GM18867 (cell line): Measurements from ENCODE around the gene INPP1.

Source experiments
- ATAC-seq: cut with Tn5 transposase; IDR thresholded peaks from one replicate; pipeline ENCODE4 v1.9.1; 2021; ENCODE audit warnings: mild to moderate bottlenecking, moderate library complexity; ENCODE audit not compliant: unreplicated experiment

INPP1 gene

DNA sequence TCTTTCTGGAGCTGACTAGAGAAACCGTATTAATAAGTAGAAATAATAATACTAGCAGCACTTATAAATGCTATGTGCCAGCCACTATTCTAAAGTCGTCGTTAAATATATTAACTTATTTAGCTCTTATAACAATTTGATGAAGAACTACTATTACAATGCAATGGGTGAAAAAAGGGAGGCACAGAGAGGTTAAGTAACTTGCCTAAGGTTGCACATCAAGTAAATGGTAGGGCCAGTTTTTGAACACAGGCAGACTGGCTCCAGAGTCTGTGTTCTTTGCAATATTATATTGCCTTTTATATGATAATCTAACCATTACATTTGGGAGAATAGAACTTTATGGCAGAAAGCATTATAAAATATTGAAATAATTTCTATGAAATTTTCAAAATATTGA lies 17.6 kb downstream of the INPP1 start:
- ATAC-seq, result no peak

DNA sequence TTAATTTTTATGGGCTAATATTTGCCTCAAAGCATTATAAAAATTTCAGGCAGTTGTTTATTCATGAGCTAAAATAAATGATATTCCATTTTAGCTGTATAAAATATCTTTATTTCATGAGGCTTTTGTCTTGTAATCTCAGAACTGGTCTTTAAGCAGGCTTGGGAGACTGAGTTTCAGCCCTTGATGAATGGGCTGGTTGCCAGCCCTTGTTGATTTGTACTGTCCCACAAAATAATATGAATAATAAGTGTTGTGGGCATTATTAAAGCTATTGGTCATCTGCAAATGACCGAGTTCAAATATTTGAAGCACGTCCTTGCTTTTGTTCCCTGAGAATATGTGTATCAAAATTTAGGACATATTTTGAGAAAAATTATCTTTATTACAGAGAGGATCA lies 18.2 kb downstream of the INPP1 start:
- no peak for ATAC-seq

DNA sequence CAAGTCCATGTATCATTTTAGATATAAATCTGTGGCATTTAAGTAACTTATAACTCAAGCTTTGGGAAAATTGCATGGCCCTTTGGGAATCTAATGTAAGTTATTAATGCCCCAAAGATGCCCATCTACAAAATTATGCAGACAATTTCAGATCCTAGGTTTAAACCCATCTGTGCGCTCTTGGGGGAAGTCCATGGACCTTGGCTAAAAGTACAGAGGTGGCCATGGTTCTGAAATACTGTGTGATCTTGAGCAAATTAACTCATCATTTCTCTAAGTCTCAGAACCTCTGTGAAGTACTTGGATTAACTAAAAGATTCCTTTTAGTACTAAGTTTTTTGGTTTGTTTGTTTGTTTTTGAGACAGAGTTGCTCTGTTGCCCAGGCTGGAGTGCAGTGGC lies 19.5 kb downstream of the INPP1 start:
- ATAC-seq, result no peak

DNA sequence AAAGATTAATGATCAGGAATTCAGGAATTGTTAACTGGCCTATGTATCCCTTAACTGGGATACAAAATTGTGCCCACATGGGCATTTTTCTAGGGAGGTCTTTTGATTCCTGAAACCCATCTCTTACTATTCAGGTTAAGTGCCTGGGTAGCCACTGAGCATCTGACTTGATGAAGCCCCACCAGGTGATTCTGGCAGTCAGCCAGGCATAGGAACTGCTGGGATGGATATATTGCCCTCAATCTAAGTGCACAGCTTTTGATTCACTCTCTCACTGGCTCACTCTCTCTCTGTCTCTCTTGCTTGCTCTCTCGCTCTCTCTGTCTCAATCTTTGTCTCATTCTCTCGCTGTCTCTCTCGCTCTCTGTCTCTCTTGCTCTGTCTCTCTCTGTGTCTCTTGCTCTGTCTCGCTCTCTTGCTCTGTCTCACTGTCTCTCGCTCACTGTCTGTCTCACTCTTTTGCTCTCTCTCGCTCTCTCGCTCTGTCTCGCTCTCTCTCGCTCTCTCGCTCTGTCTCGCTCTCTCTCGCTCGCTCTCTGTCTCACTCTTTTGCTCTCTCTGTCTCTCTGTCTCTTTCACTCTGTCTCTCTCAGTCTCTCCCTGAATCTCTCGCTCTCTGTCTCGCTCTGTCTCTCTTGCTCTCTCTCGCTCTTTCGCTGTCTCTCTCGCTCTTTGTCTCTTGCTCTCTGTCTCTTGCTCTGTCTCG lies 22.3 kb downstream of the INPP1 start:
- ATAC-seq, result no peak

DNA sequence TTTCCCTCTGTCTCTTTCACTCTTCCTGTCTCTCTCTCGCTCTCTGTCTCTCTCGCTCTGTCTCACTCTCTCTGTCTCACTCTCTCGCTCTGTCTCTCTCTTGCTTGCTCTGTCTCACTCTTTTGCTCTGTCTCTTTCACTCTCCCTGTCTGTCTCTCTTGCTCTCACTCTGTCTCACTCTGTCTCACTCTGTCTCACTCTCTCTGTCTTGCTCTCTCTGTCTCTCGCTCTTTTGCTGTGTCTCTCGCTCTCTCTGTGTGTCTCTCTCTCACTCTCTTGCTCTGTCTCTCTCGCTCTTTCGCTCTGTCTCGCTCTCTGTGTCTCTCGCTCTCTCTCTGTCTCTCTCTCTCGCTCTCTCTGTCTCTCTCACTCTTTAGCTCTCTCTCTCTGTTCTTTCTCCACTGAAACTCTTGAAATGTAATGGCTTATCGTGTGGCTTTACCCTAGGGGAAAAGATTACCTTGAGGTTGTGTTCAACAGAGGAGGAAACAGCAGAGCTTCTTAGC lies 22.9 kb downstream of the INPP1 start:
- ATAC-seq, result no peak

DNA sequence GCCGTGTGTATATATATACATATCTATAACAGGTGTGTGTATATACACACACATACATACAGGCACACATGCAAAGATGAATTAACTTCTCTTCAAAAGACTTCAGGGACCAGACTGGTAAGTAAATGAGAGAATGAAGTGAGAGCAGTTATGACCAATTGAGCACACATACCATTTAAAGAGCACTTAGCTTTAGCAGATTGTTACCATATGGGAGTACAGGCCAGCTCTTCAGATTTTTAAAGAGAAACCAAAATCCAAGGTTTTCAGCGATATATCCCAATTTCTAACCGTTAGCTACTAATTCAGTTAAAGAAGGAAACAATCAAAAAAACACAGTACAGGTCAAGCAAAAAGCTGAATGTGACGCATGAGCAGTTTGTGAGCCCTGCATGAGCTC lies 23.7 kb downstream of the INPP1 start:
- ATAC-seq, result no peak

DNA sequence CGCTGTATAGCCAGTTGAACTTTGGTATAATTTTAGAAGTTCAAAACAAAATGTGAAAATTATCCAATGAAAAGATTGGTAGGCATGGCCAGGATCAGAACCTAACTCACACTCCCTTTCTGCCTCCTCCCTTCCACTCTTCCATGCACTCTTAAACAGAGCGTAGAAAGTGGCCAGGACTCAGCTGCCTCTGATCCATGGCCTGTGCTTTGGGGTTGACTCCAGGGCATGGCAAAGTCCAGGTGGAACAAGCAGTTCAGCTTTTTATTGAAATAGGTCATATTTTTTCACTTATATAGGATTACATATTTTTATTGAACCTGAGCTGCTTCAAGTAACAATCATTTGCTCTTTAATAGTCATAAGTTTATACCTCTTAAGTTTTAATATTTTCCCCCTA lies 26.2 kb downstream of the INPP1 start:
- ATAC-seq, result no peak

DNA sequence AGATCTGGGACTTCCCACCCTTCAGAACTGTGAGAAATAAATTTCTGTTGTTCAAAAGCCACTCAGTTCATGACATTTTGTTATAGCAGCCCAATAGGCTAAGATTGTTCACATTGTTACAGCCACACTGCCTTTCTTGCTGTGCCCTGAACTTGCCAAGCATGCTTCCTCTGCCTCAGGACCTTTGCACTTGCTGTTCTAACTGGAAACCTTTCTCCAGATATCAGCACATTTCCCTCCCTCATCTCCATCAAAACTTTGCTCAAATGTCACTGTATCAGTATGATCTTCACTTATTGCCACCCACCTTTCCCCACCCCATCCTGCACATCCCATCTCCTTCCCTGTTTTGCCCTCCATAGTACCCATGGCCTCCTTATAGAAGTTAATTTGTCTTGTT lies 32.7 kb downstream of the INPP1 start:
- no peak for ATAC-seq

DNA sequence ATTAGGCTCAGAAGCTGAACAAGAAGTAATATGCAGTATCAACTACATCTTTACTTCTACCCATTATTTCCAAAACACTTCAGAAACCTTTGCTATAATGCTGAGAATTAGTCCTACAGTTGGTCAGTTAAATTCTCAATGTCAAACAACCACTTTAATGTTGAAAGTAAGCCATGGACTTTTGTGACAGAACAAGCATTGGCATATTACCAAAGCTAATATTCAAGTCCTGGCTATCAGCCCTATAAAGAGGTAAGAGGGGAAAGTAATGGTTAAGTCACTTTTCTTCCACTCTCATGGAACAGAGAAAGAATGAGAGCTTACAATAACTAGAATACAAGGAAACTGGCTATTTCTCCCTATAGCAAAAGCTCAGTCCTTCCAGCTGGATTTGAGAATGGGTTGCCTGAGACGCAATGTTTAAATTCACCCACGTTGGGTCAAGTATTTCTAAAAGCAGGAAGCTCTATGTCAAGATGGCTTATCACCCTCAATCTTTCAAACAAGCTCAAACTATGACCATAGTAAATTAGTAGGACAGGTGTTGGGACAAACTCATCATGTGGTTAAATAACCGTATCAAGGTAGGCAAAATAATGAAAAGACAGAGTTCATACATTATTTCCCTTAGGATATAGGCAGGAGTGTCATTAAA lies 33.3 kb downstream of the INPP1 start:
- no peak for ATAC-seq

DNA sequence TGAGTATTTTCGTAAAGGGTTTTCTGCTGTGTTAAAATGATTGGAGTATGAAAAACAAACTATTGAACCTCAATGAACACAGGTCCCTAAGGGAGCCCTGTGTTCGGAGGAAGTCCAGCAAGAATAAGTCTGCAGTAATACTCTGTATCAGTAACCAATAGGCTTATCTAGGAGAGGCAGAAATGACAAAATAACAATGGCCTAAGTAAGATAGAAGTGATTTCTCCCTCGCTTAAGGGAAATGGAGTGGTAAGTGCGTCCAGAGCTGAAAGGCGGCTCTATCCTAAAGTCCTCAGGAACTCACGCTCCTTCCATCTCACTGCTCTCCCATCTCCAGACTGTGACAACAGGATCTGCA lies 35.5 kb downstream of the INPP1 start:
- ATAC-seq, result no peak

DNA sequence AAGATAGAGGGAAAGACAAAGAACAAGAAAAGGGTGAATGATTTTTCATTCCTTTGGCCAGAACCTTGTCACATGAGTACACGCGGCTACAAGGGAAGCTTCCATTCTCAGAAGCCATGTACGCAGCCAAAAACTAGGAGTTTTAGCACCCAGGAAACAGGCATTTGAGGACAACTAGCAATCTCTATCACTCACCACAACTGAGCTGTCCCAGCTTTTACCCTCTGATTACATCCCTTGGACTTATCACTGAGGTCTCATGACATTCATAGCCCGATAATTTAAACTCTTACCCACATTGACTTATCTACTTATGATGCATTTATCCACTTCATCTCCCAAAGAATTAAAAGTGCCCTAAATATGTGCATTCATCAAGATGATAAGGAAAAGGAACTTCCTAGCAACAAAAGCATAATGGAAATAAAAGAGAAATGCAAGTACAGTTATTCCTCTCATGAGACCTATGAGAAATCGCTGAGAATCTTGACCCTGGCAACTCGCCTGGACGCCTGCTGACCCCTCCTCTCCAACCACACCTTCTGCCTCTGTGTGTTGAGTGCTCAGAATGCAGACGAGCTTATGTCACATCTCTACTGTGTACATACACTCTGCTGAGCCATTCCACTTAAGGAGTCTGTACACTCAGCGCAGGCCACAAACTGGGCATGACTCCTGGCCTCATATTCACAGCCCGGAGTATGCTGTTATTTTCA lies 36.0 kb downstream of the INPP1 start:
- ATAC-seq, result no peak

DNA sequence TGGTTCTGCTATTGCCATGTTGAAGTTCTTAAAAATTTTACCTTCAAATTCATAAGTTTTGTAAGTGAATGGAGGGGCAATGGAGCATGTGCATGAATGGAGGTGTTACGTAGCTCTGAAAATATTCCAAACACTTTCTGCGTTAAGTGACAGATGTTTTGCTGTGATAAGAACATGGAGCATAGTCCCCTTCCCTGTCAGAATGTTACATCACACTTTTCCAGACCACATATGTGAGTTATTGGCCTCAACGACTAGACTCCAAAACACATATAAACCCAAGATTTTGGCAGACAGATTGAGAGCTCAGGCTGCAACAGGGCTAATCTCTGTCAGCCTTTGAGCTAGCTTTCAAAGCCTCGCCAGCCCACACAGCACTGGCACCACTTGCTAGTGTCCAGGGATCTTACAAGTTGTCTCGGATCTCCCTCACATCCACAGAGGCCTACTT lies 37.6 kb downstream of the INPP1 start:
- no peak for ATAC-seq

DNA sequence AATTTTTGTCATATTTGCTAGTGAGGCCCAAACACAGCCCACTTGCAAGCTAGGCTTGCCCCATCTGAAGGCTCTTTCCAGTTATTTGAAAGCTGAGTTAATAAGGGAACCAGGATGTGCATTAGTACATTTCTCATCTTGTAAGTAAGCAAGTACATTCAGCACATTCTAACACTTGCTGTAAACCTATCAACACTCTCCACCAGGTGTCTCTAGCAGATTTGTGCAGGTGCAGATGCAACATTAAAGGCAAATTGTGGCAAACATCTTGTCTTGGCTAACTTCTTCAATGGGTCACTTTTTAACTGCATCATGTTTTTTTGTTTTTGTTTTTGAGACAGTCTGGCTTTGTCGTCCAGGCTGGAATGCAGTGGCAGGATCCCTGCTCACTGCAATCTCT lies 39.5 kb downstream of the INPP1 start:
- ATAC-seq, result peak; percentile 91

DNA sequence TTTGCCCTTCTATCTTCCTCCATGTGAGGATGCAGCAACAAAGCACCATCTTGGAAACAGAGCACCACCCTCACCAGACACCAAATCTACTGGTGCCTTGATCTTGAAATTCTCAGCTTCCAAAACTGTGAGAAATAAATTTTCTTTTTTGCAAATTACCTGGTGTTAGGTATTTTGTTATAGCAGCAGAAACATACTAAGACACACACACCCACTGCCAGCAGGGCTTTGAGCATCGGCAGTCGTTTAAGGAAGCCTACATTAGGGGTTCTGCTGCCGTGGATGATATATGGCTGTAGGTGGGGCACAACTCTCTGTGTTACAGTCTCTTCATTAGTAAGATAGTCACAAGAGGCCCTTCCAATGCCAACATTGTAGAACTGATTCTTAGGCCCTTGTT lies 44.0 kb downstream of the INPP1 start:
- ATAC-seq, result no peak

DNA sequence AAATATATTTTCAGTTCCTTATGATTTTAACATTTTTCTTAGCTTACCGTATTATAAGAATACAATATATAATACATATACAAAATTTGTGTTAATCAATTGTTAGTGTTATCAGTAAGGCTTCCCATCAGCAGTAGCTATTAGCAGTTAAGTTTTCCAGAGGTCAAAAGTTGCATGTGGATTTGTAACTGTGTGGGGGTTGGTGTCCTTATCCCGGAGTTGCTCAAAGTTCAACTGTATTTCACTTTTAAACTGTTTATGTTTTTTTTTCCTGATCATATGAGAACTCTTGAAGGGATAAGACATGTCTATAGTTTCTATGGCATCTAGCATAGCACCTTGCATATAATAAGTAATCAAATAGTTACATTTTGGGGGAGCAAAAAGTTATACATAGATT lies 52.9 kb downstream of the INPP1 start:
- no peak for ATAC-seq

DNA sequence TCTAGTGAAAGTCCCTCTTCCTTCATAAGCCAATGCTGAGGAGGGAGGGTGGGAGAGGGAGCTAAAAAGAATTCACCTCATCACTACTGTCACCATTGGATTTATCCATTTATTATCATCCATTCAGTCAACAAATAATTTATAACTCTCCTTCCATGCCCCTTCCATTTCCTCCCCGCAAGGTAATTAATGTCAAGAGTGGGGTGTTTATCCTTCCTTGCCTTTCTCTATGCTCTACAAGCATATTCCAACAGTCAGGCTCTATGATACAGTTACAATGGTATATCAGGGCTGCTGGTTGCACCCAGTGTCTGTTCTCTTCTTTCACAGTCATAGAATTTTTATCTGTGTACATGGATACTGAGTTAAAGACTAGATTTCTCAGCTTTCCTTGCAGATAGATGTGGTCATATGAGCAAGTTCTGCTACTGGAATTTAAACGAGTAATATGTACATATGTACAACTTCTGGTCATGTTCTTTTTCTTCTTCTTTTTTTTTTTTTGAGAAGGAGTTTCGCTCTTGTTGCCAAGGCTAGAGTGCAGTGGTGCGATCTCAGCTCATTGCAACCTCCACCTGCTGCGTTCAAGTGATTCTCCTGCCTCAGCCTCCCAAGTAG lies 59.7 kb downstream of the INPP1 start:
- ATAC-seq, result no peak

DNA sequence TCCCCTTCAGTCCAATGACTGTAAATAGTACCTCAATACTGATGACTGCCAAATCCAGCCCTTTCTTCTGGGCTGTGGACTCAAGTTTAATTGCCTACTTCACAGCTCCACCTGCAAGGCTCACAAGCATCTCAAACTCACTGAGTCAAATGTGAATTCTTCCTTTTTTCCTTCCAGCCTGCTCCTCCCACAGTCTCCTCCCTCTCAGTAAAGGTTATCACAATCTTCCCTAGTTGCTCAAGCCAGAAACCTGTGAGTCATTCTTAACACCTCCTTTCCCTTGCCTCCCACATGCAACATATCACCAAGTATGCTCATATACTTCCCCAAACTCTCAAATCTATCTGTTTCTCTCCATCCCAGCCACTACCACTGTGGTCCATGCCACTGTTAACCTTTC lies 61.1 kb downstream of the INPP1 start:
- ATAC-seq, result no peak

DNA sequence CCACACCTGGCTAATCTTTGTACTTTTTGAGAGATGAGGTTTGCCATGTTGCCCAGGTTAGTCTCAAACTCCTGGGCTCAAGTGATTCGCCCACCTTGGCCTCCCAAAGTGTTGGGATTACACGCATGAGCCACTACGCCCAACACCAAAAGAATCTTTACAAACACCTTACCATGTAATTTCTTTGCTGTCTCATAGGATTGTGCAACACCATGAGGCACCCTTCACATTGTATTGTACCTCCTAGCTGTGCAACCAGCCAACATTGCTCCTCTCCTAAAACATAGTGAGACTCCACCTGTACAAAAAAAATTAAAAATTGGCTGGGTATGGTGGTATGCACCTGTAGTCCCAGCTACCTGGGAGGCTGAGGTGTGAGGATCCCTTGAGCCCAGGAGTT lies 61.7 kb downstream of the INPP1 start:
- no peak for ATAC-seq

DNA sequence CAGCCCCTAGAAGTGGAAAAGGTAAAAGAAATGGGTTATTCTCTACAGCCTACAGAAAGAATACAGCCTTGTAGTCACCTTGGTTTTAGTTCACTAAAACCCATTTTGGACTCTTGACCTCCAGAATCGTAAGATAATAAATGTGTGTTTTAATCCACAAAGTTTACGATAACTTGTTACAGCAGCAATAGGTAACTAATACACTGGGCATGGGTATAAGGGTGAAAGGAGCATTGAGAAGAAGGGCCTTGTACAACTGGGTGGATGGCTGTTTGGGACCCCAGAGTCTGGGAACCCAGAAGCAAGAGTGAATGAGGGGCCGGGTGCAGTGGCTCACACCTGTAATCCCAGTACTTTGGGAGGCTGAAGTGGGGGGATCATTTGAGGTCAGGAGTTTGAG lies 62.6 kb downstream of the INPP1 start:
- no peak for ATAC-seq

DNA sequence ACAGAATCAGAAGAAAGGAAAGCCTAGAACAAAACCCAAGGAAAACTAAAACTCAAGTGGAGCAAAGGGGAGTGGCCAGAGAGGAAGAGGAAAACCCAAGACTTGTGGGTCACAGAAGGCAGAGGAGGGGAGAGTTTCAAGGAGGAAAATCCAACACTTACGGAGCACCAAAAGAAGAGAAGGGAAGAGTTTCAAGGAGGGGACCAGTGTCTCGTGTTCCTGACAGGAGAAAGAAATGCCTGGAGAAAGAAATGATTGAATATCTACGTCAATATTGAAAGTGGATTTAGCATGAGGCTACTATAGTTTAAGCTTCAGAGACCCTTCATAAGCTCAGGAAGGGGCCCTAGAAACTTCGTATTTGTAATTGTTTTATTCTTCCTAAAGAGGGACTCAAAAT lies 63.4 kb downstream of the INPP1 start:
- ATAC-seq, result no peak

DNA sequence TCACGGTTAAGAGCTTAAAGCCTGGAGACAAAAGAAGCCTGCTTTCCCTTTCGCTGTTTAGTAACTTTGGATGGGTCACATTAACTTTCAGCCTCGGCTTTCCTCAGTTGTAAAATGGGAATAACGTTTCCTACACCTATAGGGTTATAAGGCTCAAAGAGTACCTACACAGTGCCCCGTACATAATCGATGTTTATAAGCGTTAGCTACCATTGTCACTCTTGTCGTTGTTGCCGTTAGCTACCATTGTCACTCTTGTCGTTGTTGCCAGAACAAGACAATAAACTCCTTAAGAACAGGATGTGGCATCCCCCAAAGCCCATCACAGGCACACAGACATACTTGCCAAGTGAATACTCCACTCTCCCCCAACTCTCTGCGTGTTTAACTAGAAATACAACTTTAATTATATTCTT lies 63.9 kb downstream of the INPP1 start:
- no peak for ATAC-seq
